ENCODE data around the gene RAB1A. TPM values are rescaled to one million over a fixed set of nuclear protein-coding genes. Genes with fewer than 3 reads are reported as not detected.

Gene RAB1A
- total and polyA plus RNA-seq, 9 of the 15 experiments (the other 6 are each of a cell fraction or from before 2014, with no cell fraction given): 43.8 to 163 (median 67.7) TPM

DNA sequence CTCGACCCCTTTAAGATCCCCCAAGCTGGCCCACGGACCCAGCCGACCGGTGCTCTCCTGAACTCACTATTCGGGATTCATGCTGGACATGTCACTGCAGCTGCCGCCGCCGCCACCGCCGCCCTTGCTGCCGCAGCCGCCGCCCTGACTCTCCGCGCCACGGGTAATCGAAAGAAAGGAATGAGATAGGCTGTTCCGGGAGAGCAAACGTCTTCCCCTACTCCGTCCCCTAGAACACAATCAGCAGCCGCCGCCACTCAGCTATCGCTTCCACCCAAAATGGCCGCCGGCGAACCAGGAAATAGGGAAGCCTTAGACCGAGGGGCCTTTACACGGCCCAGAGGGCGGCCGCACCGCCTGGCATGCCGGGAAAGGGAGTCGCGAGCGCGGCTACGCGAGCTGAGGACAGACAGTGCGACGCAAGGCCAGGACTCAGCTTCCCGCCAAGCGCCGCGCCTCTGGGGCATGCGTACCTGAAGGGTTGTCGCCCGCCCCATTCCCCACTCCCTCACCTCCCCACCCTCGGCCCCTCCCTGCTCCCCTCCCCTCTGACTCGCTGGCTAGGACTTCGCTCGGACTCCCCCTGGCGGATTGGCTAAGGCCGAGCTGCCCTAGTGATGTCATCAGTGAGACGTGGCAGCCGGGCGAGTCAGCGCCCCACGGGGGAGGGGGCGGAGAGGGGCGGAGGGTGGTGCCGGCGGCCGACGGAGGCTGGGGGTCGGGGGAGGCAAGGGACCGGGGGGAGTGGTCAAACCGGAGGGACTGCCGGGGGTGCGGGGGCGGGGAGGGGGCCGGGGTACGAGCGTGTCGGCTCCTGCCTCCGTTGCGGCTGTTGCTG, at the start of gene RAB1A (continued):
- TF ChIP-seq HSF4 (CRISPR knock-in tag; IDR thresholded peaks at IDR 0.05; ENCODE audit: borderline replicate concordance) (no peak), ZNF551 (CRISPR knock-in tag; IDR thresholded peaks at IDR 0.05) (no peak), DDX20 (tag; IDR thresholded peaks at IDR 0.05; ENCODE audit: low read depth) (no peak), ETS2 (tag; IDR thresholded peaks at IDR 0.05; ENCODE audit: borderline replicate concordance, poor library complexity, severe bottlenecking) (no peak), TFAP4 (CRISPR knock-in tag; IDR thresholded peaks at IDR 0.05; ENCODE audit: borderline replicate concordance) (peak; percentile 80), NFXL1 (CRISPR knock-in tag; IDR thresholded peaks at IDR 0.05) (no peak), TRIM28 (IDR thresholded peaks at IDR 0.05) (no peak; the same call in 1 of the 2 replicates), SAFB (IDR thresholded peaks at IDR 0.05; ENCODE audit: borderline replicate concordance, low read depth, low read length) (no peak), HNRNPK (IDR thresholded peaks at IDR 0.05; ENCODE audit: low read depth, low read length, poor library complexity, severe bottlenecking) (no peak), CC2D1A (IDR thresholded peaks at IDR 0.05) (no peak), EHMT2 (IDR thresholded peaks at IDR 0.05) (no peak), ZNF431 (CRISPR knock-in tag; IDR thresholded peaks at IDR 0.05) (no peak), RBM34 (IDR thresholded peaks at IDR 0.05; ENCODE audit: borderline replicate concordance, insufficient read depth, low read length) (no peak), ZNF561 (CRISPR knock-in tag; conservative IDR thresholded peaks at IDR 0.05) (no peak), ASH1L (IDR thresholded peaks at IDR 0.05; ENCODE audit: borderline replicate concordance, low read depth, partially characterized antibody) (peak; percentile 49), PHF20 (IDR thresholded peaks at IDR 0.05; ENCODE audit: partially characterized antibody) (peak; percentile 78), RBM14 (IDR thresholded peaks at IDR 0.05; ENCODE audit: borderline replicate concordance, insufficient read depth, low read depth, low read length) (no peak), CREB5 (CRISPR knock-in tag; IDR thresholded peaks at IDR 0.05) (no peak), NEUROD1 (IDR thresholded peaks at IDR 0.05; ENCODE audit: borderline replicate concordance, low read depth, low read length, partially characterized antibody) (peak; percentile 69), MAFG (tag; conservative IDR thresholded peaks at IDR 0.05) (no peak), SIN3B (IDR thresholded peaks at IDR 0.05; ENCODE audit: low read depth) (peak; percentile 31; the same call in 1 of the 2 replicates), U2AF2 (optimal IDR thresholded peaks at IDR 0.05; ENCODE audit: low read depth, low read length) (no peak)
- TF ChIP-seq, protein P1, sequence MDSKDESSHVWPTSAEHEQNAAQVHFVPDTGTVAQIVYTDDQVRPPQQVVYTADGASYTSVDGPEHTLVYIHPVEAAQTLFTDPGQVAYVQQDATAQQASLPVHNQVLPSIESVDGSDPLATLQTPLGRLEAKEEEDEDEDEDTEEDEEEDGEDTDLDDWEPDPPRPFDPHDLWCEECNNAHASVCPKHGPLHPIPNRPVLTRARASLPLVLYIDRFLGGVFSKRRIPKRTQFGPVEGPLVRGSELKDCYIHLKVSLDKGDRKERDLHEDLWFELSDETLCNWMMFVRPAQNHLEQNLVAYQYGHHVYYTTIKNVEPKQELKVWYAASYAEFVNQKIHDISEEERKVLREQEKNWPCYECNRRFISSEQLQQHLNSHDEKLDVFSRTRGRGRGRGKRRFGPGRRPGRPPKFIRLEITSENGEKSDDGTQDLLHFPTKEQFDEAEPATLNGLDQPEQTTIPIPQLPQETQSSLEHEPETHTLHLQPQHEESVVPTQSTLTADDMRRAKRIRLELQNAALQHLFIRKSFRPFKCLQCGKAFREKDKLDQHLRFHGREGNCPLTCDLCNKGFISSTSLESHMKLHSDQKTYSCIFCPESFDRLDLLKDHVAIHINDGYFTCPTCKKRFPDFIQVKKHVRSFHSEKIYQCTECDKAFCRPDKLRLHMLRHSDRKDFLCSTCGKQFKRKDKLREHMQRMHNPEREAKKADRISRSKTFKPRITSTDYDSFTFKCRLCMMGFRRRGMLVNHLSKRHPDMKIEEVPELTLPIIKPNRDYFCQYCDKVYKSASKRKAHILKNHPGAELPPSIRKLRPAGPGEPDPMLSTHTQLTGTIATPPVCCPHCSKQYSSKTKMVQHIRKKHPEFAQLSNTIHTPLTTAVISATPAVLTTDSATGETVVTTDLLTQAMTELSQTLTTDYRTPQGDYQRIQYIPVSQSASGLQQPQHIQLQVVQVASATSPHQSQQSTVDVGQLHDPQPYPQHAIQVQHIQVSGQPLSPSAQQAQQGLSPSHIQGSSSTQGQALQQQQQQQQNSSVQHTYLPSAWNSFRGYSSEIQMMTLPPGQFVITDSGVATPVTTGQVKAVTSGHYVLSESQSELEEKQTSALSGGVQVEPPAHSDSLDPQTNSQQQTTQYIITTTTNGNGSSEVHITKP (IDR thresholded peaks at IDR 0.05; ENCODE audit: partially characterized antibody): peak; percentile 48

Measured in K562 (cell line).